Stimulated activated CD8-positive, alpha-beta memory T cell treated with anti-CD3 and anti-CD28 coated beads, Interleukin-4, amount 100 ng/mL, for 24 hours (primary cell): Measurements from ENCODE around the gene TRAF4.
"Not testable (repeated sequence)": the region's sequence is repeated elsewhere in the genome, so short reads cannot be mapped to it uniquely, and the experiment has no call there.

ENCODE experiments used
- DNase-seq: peaks from one replicate; pipeline ENCODE4 v3.0.0-alpha.2; 2020; ENCODE audit warnings: low read depth

Gene TRAF4

DNA sequence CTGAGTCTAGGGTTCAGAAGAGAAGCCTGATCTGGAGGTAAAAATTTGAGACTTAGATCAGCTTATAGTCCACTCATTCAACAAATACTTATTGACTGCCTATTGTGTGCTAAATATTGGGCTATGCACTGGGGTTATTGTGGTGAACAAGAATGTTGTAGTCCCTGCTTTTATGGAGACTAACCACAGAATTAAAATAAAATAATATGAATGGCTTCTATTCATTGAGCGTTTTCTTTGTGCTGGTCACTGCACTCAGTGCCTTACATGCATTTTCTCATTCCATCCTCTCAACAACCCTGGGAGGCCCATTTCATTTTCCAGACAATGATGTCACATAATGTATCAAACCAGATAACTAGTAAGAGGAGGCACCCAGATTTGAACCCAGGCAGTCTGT is 10.5 kb upstream of the TRAF4 start:
- DNase-seq: no peak

DNA sequence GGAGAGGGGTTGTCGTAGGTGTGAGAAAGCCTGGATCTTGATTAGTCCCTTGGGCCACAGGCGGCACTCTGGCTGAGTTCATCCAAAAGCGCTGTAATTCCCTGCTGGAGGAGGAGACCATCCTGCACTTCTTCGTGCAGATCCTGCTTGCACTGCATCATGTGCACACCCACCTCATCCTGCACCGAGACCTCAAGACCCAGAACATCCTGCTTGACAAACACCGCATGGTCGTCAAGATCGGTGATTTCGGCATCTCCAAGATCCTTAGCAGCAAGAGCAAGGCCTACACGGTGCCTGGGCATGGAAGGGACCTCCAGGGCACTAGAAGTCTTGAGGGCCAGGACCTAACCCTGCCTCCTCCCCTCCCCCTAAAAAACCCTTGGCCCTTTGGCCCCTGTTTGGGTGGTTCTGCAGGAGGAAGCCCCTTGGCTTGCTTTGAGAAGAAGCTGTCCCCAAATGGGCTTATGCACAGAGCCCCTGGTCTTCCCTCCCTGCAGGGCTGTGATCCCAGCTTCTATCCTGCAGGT is 9.0 kb upstream of the TRAF4 start:
- DNase-seq: no peak

DNA sequence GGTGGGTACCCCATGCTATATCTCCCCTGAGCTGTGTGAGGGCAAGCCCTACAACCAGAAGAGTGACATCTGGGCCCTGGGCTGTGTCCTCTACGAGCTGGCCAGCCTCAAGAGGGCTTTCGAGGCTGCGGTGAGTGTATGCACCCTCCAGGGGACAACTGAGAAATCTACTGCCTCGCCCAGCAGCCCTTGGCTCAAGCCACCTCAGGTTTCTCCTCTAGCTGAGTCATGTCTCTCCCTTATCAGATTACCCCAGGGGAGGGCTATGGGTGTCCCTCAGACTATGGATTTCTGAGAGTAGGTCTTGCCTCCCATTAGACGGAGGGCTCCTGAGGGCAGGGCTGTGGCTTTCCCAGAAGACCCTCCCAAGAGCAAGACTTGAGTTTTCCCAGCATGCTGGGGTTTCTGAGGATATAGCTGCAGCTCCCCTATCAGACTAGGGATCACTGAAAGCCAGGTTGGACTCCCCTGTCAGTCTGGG is 8.5 kb upstream of the TRAF4 start:
- DNase-seq: no peak

DNA sequence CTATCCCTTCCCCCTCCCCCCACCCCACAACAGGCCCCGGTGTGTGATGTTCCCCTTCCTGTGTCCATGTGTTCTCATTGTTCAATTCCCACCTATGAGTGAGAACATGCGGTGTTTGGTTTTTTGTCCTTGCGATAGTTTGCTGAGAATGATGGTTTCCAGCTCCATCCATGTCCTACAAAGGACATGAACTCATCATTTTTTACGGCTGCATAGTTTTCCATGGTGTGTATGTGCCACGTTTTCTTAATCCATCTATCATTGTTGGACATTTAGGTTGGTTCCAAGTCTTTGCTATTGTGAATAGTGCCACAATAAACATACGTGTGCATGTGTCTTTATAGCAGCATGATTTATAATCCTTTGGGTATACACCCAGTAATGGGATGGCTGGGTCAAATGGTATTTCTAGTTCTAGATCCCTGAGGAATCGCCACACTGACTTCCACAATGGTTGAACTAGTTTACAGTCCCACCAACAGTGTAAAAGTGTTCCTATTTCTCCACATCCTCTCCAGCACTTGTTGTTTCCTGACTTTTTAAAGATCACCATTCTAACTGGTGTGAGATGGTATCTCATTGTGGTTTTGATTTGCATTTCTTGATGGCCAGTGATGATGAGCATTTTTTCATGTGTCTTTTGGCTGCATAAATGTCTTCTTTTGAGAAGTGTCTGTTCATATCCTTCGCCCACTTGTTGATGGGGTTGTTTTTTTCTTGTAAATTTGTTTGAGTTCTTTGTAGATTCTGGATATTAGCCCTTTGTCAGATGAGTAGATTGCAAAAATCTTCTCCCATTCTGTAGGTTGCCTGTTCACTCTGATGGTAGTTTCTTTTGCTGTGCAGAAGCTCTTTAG is 7.7 kb upstream of the TRAF4 start:
- DNase-seq: not testable (repeated sequence)

DNA sequence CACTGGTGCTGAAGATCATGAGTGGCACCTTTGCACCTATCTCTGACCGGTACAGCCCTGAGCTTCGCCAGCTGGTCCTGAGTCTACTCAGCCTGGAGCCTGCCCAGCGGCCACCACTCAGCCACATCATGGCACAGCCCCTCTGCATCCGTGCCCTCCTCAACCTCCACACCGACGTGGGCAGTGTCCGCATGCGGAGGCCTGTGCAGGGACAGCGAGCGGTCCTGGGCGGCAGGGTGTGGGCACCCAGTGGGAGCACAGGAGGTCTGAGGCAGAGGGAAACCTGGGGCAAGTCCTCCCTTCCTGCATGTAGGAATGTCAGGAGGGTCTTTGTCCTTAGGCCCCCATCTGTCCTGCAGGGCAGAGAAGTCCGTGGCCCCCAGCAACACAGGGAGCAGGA is 6.5 kb upstream of the TRAF4 start:
- no peak for DNase-seq

DNA sequence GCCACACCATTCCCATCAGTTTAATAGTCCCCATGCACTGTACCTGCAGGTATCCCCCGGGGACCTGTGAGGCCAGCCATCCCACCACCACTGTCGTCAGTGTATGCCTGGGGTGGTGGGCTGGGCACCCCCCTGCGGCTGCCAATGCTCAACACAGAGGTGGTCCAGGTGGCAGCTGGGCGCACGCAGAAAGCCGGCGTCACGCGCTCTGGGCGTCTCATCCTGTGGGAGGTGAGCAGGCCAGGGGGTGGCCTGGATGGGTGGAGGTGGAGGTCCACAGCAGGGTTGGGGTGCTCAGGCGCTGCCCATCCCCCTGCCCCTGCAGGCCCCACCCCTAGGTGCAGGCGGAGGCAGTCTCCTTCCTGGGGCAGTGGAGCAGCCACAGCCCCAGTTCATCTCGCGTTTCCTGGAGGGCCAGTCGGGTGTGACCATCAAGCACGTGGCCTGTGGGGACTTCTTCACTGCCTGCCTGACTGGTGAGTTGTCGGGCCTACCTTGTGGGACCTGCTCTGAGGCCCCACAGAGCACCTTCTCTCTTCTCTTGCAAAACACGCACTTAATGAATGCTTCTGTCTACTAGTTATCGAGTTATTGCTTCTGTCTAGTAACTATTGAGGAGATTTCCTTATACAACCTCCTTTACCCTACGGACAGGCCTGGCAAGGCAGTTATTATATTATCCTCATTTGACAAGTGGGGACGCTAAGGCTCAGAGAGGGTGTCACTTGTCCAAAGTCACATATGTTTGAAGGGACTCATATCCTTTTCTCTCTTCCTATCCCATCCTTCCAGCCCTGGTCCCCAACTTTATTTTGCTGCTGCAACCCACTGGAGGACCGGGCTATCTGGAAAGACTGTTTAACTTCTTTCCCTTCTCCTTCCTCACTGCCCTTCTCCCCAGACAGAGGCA is 5.8 kb upstream of the TRAF4 start:
- no peak for DNase-seq

DNA sequence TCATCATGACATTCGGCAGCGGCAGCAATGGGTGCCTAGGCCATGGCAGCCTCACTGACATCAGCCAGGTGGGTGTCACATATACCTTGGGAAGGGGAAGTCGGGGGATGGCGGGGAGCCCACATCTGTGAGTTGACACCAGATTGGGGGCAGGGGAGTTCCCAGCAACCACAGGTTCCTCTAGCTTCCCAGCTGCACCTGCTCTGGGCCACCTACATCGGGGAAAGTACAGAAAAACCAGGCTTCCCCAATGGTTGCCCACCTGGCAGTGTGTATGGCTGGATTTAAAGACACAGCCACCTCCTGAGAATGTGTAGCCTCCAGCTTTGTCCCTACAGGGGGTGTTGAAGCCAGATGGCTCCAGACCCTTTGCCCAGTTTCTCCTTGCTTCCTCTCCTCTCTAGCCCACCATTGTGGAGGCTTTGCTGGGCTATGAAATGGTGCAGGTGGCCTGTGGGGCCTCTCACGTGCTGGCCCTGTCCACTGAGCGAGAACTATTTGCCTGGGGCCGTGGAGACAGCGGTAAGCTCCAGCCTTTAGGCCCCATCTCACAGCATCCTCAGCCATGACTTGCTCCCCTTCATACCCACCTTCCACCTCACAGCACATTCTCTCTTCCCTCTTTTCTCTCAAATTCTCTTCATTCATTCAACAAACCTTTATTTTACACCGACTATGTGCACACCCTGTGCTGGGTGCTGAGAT is 5.0 kb upstream of the TRAF4 start:
- peak; percentile 50 for DNase-seq

DNA sequence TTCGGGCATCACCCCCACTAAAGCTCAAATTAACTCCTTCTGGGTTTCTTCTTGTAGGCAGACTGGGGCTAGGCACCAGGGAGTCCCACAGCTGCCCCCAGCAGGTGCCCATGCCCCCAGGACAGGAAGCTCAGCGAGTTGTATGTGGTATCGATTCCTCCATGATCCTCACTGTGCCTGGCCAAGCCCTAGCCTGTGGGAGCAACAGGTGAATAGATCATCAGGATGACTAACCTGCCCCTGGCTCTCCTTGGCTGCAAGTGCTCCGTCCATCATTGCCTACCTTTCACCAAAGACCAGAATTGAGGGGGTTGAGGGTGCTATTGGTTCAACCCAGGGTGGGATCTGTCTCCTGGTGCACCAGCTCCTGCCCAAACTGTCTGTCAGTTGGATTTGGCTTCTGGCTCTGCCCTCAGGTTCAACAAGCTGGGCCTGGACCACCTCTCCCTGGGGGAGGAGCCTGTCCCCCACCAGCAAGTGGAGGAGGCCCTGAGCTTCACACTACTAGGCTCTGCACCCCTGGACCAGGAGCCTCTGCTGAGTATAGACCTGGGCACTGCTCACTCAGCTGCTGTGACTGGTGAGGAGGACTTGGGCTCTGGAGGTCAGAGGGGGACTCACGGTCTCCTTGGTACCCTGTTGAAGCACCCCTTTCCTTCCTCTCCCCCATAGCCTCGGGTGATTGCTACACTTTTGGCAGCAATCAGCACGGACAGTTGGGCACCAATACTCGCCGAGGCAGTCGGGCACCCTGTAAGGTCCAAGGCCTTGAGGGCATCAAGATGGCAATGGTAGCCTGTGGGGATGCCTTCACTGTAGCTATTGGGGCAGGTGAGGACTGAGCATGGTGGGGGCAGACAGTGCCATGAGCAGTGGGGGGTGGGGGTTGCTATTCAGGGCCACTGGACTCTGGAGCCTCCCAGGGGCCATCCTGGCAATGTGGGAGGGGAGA is 3.1 kb upstream of the TRAF4 start:
- no peak for DNase-seq

DNA sequence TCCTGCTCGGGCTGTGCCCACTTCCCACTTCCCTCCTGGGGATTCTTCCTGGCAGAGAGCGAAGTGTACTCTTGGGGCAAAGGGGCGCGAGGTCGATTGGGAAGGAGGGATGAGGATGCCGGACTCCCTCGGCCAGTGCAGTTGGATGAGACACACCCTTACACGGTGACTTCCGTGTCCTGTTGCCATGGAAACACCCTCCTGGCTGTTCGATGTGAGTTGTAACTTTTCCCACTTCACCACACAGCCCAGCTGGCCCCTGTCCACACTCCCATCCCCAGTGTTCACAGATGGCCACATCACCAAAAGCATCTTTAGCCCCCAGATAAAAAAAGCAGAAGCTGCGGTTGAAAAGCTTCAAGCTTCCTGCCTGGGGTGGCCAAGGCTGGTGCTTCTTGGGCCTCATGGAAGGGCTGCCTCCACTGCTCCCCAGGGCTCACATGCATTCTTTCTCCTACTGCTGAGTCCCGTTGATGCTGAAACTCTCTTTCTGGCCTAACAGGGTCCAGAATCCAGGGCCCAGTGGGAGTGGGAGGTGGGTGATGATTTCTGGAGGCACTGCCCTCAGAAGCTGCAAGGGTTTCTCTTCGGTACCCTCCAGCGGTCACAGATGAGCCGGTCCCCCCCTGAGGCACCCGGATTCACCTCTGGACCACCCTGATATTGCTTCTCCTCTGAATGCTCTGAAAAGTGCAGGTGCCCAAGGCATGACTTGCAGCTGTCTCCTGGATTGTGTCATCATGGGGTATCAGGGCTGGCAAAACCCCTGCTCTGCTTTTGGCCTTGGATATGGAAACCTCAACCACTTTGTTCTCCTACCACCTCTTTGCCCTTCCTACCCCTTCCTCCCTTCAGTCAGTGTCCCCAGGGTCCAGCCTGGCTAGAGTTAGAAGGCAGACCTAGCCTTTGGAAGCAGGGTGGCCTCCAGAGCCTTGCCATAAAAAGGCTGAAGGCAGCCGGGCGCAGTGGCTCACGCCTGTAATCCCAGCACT is 2.2 kb upstream of the TRAF4 start:
- DNase-seq: no peak

DNA sequence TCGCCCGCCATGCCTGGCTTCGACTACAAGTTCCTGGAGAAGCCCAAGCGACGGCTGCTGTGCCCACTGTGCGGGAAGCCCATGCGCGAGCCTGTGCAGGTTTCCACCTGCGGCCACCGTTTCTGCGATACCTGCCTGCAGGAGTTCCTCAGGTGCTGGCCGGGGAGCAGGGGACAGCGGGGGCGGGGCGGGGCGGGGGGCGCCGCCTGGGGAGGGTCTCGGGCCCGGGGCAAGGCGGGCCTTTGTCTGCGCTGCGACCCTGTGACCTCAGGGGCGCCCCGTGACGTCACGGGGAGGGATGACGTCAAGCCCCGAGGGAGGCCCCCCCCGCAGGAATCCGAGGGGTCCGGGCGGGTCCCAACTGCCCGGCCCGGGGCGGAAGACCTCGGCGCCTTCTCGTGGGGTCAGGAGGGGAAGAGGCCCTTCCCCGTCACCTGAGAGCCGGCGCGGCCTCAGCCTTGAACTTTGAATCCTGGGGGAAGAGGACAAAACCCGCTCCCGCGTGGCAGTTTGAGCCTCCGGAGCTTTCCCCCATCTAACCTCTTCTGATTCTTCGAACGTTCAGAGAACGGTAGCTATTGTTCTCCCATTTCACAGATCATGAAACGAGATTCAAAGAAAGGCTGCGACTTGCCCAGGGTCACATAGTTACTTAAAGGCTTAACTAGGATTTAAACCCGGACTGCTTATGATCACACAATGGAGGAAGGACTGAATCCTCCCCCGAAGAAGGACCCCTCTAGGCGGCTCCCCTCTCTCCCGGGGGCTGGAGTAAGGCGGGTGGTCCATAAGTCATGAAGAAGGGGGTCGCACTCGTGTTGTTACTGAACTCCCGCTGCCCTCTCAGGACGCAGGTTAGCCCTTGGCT is 527 bp downstream of the TRAF4 start:
- peak; percentile 62 for DNase-seq

DNA sequence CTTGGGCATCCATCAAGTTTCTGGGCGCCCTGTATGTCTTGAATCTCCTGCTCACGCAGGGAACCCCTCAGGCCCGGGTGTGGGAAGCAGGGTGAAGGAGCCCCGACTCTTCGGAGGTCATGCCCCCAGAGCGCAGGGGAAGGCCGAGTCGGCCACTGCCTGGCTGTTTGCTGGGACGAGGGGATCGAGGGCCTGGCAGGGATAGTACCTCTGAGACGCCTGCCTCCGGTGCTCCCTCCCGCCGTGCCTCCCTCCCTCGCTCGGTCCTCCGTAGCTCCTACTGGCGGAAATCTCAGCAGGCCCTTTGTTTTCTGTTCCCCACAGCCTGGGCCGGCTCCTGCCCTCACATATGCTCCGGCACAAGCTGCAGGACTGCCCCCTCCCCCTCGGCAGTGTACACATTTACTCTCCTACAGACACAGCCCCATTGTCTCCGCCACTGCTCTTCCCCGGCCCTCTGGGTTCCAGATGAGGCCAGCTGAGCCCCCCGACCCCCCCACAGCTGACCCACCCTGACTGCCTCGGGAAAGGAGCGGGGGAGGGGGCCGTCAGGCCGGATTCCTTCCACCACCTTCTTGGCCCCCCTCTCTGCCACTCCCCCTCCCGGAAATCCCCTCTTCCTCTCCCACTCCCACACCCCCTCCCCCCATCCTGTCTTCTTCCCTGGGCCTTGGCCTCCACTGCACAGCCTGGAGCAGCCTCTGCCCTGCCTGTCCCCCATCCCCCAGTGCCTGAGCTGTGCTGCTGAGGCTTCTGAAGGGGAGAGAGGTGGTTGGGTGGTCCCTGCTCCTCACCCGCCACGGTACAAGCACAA is 1.4 kb downstream of the TRAF4 start:
- DNase-seq: no peak

DNA sequence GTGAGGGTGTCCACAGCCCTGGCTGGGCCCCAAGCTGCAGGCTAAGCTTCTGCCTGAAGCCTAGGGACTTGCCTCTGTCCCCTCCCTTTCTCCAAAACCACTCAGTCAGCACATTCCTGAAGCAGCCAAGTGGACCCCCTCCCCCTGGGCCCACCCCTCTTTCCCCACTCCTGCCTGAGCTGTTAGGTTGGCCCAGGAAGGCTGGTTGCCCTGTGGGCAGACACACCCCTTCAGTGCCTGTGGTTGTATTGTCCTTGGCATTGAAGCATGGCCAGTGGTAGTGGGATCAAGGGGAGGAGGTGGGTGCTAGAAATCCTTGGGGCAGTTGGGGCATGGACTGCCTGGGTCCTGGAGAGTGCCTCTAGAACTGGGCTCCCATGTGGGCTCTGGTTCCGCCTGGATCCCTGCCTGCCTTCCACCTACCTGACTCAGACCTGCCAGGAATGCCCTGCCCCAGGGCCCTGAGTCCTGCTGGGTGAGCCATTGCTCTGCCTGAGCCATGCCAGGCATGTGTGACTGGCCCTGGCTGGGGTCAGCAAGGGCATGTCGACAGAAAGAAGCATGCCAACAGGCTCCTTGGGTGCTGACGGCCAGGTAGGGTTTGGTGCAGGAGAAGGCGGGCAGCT is 2.1 kb downstream of the TRAF4 start:
- DNase-seq: no peak

DNA sequence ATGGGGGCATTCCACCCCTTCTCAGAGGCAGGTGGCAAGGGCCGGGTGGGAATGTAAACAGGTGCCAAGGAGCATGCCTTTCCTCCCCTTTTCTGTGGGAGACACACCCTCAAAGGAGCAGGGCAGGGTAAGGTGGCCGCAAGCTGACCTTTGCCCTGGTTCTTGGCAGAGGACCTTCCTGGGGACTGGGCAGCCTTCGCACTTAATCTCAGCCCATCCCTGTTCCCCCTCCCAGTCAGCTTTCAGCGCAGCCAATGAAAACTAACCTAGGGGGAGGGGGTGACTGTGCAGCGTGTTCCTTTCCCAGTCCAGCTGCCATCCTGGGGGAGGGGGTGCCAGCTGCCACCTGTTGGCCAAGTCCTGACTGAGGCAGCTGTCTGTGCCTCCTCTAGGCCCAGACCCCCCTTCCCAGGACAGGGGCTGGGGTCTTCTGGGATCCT is 2.8 kb downstream of the TRAF4 start:
- DNase-seq: no peak

DNA sequence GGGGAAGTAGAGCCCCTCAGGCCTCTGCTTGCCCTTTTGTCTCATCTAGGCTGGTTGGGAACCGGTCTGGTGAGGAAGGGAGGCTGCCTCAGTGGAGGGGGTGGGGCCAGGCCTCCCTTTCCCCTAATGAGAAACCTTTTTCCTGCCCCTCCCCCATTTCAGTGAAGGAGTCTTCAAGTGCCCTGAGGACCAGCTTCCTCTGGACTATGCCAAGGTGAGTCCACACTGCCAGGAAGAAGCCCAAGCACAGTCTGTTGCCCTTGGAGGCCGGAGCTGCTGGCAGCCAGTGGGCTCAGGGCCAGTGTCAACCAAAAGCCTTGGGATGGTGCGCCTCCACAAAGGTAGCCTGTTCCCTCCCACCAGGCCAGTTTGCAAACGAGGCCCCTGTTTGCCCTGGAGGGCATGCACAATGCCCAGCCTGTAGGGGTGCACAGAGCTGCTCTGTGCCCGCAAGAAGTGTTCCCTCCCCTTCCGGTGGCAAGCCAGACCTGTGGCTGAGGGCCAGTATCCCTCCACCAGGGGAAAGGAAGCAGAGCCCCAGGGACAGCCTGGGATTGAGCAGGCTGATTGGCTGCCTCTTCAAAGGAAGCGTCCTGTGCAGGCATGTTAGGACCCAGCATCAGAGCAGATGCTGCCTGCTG is 3.4 kb downstream of the TRAF4 start:
- DNase-seq: no peak

DNA sequence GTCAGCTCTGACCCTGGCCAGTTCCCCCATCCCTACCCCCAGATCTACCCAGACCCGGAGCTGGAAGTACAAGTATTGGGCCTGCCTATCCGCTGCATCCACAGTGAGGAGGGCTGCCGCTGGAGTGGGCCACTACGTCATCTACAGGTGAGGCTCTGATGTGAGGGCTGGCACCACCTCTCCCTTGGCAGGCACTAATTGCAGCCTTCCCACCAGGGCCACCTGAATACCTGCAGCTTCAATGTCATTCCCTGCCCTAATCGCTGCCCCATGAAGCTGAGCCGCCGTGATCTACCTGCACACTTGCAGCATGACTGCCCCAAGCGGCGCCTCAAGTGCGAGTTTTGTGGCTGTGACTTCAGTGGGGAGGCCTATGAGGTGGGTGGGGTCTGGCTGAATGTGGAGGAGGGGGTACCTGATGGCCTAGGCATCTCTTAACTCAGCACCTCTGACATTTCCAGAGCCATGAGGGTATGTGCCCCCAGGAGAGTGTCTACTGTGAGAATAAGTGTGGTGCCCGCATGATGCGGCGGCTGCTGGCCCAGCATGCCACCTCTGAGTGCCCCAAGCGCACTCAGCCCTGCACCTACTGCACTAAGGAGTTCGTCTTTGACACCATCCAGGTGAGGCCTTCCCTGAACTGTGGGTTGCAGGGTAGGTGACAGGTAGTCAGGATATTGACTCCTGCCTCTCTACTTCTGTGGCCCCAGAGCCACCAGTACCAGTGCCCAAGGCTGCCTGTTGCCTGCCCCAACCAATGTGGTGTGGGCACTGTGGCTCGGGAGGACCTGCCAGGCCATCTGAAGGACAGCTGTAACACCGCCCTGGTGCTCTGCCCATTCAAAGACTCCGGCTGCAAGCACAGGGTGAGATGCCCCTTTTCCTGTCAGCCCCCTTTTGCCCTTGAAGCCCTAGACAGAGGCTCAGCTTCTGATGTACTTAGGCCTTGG is 4.3 kb downstream of the TRAF4 start:
- DNase-seq: no peak
